Measurements from ENCODE around the gene UFC1. TPM values are rescaled to one million over a fixed set of nuclear protein-coding genes. Genes with fewer than 3 reads are reported as not detected.
A peak's percentile ranks its signal among the peaks of the same experiment; 100 is the strongest.

Gene UFC1
- total RNA-seq, 1 donor from 2014 or later: 76.4 TPM

DNA sequence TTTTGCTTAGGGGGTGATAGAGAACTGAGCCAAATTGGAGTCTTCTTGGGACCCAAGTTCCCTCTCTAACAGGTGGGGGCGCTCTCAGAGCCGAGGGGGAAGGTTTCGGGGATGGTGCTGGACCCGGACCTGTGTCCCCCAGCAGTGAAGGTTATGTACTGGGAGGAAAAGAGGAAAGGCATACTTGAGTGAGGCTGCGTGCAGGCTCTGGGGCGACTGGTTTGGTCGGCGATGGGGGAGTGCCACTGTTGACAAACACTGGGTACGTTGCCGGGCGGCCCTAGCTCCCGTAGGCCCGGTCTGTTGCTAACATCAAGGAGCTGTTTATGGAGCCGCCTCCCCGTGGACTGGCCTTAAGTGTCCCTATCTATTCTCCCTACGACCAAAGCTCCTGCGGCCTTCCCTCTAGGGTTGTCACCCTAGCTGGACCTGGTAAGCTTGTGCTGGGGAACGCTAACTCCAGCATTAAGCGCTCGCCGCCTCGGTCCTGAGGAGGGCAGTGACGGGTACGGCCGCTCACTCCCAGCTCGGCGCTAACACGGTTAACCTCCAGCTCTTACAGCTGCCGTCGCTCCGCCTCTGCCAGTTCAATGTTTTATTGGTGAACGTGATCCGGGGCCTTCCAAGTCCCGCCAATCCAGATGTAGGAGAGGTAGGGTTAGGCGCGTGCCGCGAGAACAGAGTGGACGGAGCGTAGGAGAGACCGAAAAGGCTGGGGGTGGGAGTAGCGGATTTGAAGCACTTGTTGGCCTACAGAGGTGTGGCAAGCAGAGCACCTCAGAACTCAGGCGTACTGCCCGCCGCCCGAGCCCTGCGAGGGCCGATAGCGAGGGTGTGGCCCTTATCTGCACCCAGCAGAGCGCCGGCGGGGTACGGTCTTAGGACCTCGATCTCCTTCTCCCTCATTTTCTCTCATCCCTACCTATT, 12.2 kb downstream of the UFC1 start, which contains the start of gene PPOX:
Gene PPOX (plus strand): TSS at position 685 of the 927 bp plus-strand sequence. CDS start 422 bp downstream, outside the sequence.
- Histone ChIP-seq H3K27me3 (ENCODE audit: low read depth) (no peaks in the 10 kb centered on the region), H3K4me3 (peak within 1 kb of the TSS; percentile 80), H3K36me3 (peaks cover 47% of the 10 kb centered on the region), H3K27ac (replicated peaks) (peak within 1 kb of the TSS; percentile 91), H3K9me3 (replicated peaks) (no peaks in the 10 kb centered on the region), H3K4me1 (peaks cover 43% of the 10 kb centered on the region)
- TF ChIP-seq, protein P1, sequence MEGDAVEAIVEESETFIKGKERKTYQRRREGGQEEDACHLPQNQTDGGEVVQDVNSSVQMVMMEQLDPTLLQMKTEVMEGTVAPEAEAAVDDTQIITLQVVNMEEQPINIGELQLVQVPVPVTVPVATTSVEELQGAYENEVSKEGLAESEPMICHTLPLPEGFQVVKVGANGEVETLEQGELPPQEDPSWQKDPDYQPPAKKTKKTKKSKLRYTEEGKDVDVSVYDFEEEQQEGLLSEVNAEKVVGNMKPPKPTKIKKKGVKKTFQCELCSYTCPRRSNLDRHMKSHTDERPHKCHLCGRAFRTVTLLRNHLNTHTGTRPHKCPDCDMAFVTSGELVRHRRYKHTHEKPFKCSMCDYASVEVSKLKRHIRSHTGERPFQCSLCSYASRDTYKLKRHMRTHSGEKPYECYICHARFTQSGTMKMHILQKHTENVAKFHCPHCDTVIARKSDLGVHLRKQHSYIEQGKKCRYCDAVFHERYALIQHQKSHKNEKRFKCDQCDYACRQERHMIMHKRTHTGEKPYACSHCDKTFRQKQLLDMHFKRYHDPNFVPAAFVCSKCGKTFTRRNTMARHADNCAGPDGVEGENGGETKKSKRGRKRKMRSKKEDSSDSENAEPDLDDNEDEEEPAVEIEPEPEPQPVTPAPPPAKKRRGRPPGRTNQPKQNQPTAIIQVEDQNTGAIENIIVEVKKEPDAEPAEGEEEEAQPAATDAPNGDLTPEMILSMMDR (IDR thresholded peaks at IDR 0.05; ENCODE audit: borderline replicate concordance): peak; percentile 58
- intact Hi-C loops (cut with micrococcal nuclease): no loop called here
- peak; percentile 95 for DNase-seq

DNA sequence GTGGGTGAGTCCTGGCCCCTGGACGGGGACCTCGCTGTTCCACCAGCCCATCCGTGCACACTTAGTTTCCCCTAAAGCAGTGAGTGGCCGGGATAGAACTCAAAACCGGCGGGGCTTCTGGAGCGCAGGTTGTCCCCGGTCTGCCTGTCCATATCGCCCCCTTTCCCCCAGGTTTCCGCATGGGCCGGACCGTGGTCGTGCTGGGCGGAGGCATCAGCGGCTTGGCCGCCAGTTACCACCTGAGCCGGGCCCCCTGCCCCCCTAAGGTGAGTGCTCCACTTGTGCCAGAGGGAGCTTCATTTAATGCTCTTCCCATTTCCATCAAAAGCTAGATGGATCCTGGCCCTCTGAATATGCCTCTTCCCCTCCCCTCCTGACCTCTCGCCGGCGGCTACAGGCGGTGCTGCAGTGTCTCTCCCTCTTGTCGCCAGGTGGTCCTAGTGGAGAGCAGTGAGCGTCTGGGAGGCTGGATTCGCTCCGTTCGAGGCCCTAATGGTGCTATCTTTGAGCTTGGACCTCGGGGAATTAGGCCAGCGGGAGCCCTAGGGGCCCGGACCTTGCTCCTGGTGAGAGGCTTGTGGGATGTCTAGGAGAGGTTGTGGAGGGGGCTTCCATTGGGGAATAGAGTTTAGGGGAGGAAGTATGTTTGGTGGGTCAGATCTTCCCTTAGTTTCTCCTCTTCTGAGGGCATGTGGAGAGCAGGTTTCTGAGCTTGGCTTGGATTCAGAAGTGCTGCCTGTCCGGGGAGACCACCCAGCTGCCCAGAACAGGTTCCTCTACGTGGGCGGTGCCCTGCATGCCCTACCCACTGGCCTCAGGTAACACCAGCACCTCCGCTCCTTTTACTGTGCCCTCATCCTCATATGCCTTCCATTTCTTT, 13.1 kb downstream of the UFC1 start:
- H3K4me1 ChIP-seq: peaks cover 34% of the 10 kb centered on the region
- H3K36me3 ChIP-seq: peaks cover 56% of the 10 kb centered on the region
- TF ChIP-seq, protein P1 (IDR thresholded peaks at IDR 0.05; ENCODE audit: borderline replicate concordance): no peak
- H3K27ac ChIP-seq (replicated peaks): peak overlapping the region; percentile 91
- no peaks in the 10 kb centered on the region for H3K27me3 ChIP-seq (ENCODE audit: low read depth)
- DNase-seq: no peak
- no peaks in the 10 kb centered on the region for H3K9me3 ChIP-seq (replicated peaks)
- H3K4me3 ChIP-seq: peak overlapping the region; percentile 80
- intact Hi-C loops (cut with micrococcal nuclease): no loop called here

DNA sequence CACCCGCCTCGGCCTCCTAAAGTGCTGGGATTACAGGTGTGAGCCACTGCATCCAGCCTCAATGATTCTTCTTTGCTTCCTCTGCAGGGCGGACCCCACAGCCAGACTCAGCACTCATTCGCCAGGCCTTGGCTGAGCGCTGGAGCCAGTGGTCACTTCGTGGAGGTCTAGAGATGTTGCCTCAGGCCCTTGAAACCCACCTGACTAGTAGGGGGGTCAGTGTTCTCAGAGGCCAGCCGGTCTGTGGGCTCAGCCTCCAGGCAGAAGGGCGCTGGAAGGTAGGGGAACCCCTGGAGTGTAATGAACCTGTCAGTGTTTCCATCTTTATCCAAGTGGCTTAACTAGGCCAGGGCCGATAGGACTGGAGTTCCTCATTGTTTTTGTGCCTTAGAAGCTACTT, 15.1 kb downstream of the UFC1 start:
- DNase-seq: no peak

DNA sequence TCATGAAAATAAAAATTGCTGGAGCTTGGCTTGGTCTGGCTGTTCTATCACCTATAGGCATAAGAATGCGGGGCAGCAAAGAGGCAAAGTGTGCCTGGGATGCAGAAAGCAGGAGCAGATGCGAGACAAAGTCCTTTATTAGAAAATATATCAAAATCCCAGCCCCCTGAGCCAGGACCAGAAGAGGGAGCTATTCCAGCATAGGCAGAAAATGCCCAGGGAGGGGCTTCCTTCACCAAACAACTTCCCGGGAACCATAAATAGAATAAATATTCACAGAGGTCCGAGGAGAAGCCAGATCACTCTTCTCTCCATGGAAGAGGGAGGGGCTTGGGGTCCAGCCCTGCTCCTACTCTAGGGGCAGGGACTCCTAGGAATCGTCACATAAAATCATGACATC, 17.4 kb downstream of the UFC1 start:
- no peaks in the 10 kb centered on the region for H3K9me3 ChIP-seq (replicated peaks)
- peaks cover 69% of the 10 kb centered on the region for H3K36me3 ChIP-seq
- H3K27ac ChIP-seq (replicated peaks): peak overlapping the region; percentile 34
- H3K4me1 ChIP-seq: peaks cover 43% of the 10 kb centered on the region
- DNase-seq: no peak
- intact Hi-C loops (cut with micrococcal nuclease): no loop called here
- TF ChIP-seq, protein P1 (IDR thresholded peaks at IDR 0.05; ENCODE audit: borderline replicate concordance): peak; percentile 11
- no peak overlapping the region for H3K4me3 ChIP-seq
- no peaks in the 10 kb centered on the region for H3K27me3 ChIP-seq (ENCODE audit: low read depth)

More for the DNA sequence above, 15.1 kb downstream of the UFC1 start:
- H3K36me3 ChIP-seq: peaks cover 60% of the 10 kb centered on the region
- no peak overlapping the region for H3K4me3 ChIP-seq
- no peak overlapping the region for H3K27ac ChIP-seq (replicated peaks)
- H3K9me3 ChIP-seq (replicated peaks): no peaks in the 10 kb centered on the region
- intact Hi-C loops (cut with micrococcal nuclease): no loop called here
- H3K4me1 ChIP-seq: peaks cover 50% of the 10 kb centered on the region
- H3K27me3 ChIP-seq (ENCODE audit: low read depth): no peaks in the 10 kb centered on the region
- TF ChIP-seq, protein P1 (IDR thresholded peaks at IDR 0.05; ENCODE audit: borderline replicate concordance): no peak

DNA sequence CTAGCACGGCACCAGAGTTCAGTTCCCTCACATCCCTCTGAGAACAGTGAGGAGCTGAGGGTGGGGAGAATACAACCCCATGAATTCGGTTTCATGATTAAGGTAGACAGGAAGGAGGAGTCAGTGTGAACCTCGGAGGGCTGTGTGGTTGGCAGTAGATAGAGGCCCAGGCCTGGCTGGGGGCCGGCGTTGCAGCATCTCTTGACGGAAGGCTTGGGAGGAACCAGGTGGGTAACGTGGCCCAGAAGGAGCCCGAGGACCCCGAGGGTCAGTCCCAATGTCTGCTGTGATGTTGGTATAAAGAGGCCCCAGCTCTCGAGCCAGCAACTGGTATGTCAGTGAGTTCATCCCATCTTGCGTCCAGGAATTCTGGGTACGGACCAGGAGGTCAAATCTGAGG, 17.9 kb downstream of the UFC1 start:
- H3K27ac ChIP-seq (replicated peaks): peak overlapping the region; percentile 34

More for the DNA sequence above, 17.9 kb downstream of the UFC1 start:
- DNase-seq: no peak
- no peak overlapping the region for H3K4me3 ChIP-seq
- H3K9me3 ChIP-seq (replicated peaks): no peaks in the 10 kb centered on the region
- H3K4me1 ChIP-seq: peaks cover 44% of the 10 kb centered on the region
- intact Hi-C loops (cut with micrococcal nuclease): no loop called here
- TF ChIP-seq, protein P1 (IDR thresholded peaks at IDR 0.05; ENCODE audit: borderline replicate concordance): no peak
- H3K27me3 ChIP-seq (ENCODE audit: low read depth): no peaks in the 10 kb centered on the region
- H3K36me3 ChIP-seq: peaks cover 69% of the 10 kb centered on the region

All from left ventricle myocardium inferior (tissue), 1 donor.